SK-N-SH treated with all-trans-retinoic acid at 6 μM for 48 hours (cell line): Measurements from ENCODE around the gene RHOT2.
A peak's percentile ranks its signal among the peaks of the same experiment; 100 is the strongest.

Experiments used
- ATAC-seq: fragments of 200-7000 bp; cut with Tn5 transposase; 3 replicates; pipeline ENCODE4 v1.9.1; 2020; ENCODE audit warnings: mild to moderate bottlenecking, moderate library complexity
- BACH2 ChIP-seq: fragments of 250-450 bp; sonication (Bioruptor Pico); IDR thresholded peaks from 2 replicates; pipeline ENCODE4 v1.9.0; 2021; ENCODE audit warnings: mild to moderate bottlenecking, borderline replicate concordance
- CSDC2 ChIP-seq: fragments of 250-450 bp; sonication (Bioruptor Pico); IDR thresholded peaks from 2 replicates; pipeline ENCODE4 v1.5.0; 2020; ENCODE audit warnings: mild to moderate bottlenecking, moderate library complexity
- CSRNP3 ChIP-seq: fragments of 250-450 bp; sonication (Bioruptor Pico); IDR thresholded peaks from 2 replicates; pipeline ENCODE4 v1.5.1; 2021; ENCODE audit warnings: mild to moderate bottlenecking, moderate library complexity
- ESRRG ChIP-seq: fragments of 250-450 bp; sonication (Bioruptor Pico); IDR thresholded peaks from 2 replicates; pipeline ENCODE4 v1.6.1; 2021; ENCODE audit warnings: mild to moderate bottlenecking
- GLIS3 ChIP-seq: fragments of 250-450 bp; sonication (Bioruptor Pico); IDR thresholded peaks from 2 replicates; pipeline ENCODE4 v1.5.0; 2020; ENCODE audit warnings: mild to moderate bottlenecking, moderate library complexity
- ISL1 ChIP-seq: fragments of 250-450 bp; sonication (Bioruptor Pico); IDR thresholded peaks from 2 replicates; pipeline ENCODE4 v2.1.2; 2022; ENCODE audit warnings: mild to moderate bottlenecking, moderate library complexity
- OSR1 ChIP-seq: fragments of 250-450 bp; sonication (Bioruptor Pico); IDR thresholded peaks from 2 replicates; pipeline ENCODE4 v1.8.0; 2022; ENCODE audit warnings: moderate library complexity, mild to moderate bottlenecking, inconsistent platforms
- PATZ1 ChIP-seq: fragments of 250-450 bp; sonication (Bioruptor Pico); IDR thresholded peaks from 2 replicates; pipeline ENCODE4 v1.8.0; 2020; ENCODE audit warnings: mild to moderate bottlenecking, moderate library complexity, borderline replicate concordance
- POU6F1 ChIP-seq: fragments of 250-450 bp; sonication (Bioruptor Pico); IDR thresholded peaks from 2 replicates; pipeline ENCODE4 v1.8.0; 2021; ENCODE audit warnings: low read depth, mild to moderate bottlenecking, moderate library complexity, borderline replicate concordance
- PPARA ChIP-seq: fragments of 250-450 bp; sonication (Bioruptor Pico); IDR thresholded peaks from 2 replicates; pipeline ENCODE4 v1.5.0; 2020; ENCODE audit warnings: mild to moderate bottlenecking, borderline replicate concordance
- RARB ChIP-seq: fragments of 250-450 bp; sonication (Bioruptor Pico); IDR thresholded peaks from 2 replicates; pipeline ENCODE4 v1.8.0; 2021; ENCODE audit warnings: mild to moderate bottlenecking, moderate library complexity
- SNAI2 ChIP-seq: fragments of 250-450 bp; sonication (Bioruptor Pico); IDR thresholded peaks from 2 replicates; pipeline ENCODE4 v1.5.0; 2020; ENCODE audit warnings: mild to moderate bottlenecking, moderate library complexity
- TCF4 ChIP-seq: fragments of 250-450 bp; sonication (Bioruptor Pico); IDR thresholded peaks from 2 replicates; pipeline ENCODE4 v1.8.0; 2021; ENCODE audit warnings: mild to moderate bottlenecking, moderate library complexity, borderline replicate concordance
- TOX ChIP-seq: fragments of 250-450 bp; sonication (Bioruptor Pico); IDR thresholded peaks from 2 replicates; pipeline ENCODE4 v1.8.0; 2021; ENCODE audit warnings: mild to moderate bottlenecking, moderate library complexity, borderline replicate concordance
- ZC3H10 ChIP-seq: fragments of 250-450 bp; sonication (Bioruptor Pico); IDR thresholded peaks from 2 replicates; pipeline ENCODE4 v1.5.1; 2021; ENCODE audit warnings: mild to moderate bottlenecking, moderate library complexity
- ZFP3 ChIP-seq: fragments of 250-450 bp; sonication (Bioruptor Pico); IDR thresholded peaks from 2 replicates; pipeline ENCODE4 v1.5.0; 2020; ENCODE audit warnings: mild to moderate bottlenecking, moderate library complexity
- ZFP30 ChIP-seq: fragments of 450-650 bp; formaldehyde crosslinking; IDR thresholded peaks from 2 replicates; pipeline ENCODE4 v1.5.0; 2022; ENCODE audit warnings: mild to moderate bottlenecking, moderate library complexity
- ZNF70 ChIP-seq: fragments of 450-650 bp; formaldehyde crosslinking; IDR thresholded peaks from 2 replicates; pipeline ENCODE4 v1.5.0; 2020; ENCODE audit warnings: mild to moderate bottlenecking, moderate library complexity
- ZNF8 ChIP-seq: fragments of 450-650 bp; formaldehyde crosslinking; IDR thresholded peaks from 2 replicates; pipeline ENCODE4 v1.5.0; 2020; ENCODE audit warnings: mild to moderate bottlenecking, moderate library complexity

RHOT2 gene

GRCh38 chr16:640614-641013, 27.3 kb upstream of the RHOT2 start:
- ATAC-seq, result no peak
- no peak for TF ChIP-seq TCF4 (CRISPR knock-in tag)
- no peak for TF ChIP-seq GLIS3 (CRISPR knock-in tag)
- TF ChIP-seq CSRNP3, result no peak
- no peak for TF ChIP-seq PATZ1 (CRISPR knock-in tag)
- no peak for TF ChIP-seq ZNF70
- no peak for TF ChIP-seq ZFP30 (CRISPR knock-in tag)
- TF ChIP-seq ZNF8 (CRISPR knock-in tag), result no peak

- peak; percentile 70 for ATAC-seq
- TF ChIP-seq TOX (CRISPR knock-in tag) (no peak), ZNF70 (no peak), RARB (CRISPR knock-in tag) (no peak), CSDC2 (no peak), ZC3H10 (CRISPR knock-in tag) (no peak), ZNF8 (CRISPR knock-in tag) (no peak), ZFP3 (no peak), OSR1 (CRISPR knock-in tag) (no peak), SNAI2 (CRISPR knock-in tag) (no peak), ISL1 (CRISPR knock-in tag) (no peak), POU6F1 (CRISPR knock-in tag) (no peak), ZFP30 (CRISPR knock-in tag) (no peak), GLIS3 (CRISPR knock-in tag) (no peak), ESRRG (CRISPR knock-in tag) (no peak), PPARA (CRISPR knock-in tag) (no peak), BACH2 (no peak)
- TF ChIP-seq, all 23 proteins: peak for 0
Measured at GRCh38 chr16:641326-642188, 26.4 kb upstream of the RHOT2 start, which contains the start of gene MCRIP2. TSS of gene MCRIP2 (plus strand) at chr16:641828. CDS start at chr16:641992, 164 bp downstream.

DNA sequence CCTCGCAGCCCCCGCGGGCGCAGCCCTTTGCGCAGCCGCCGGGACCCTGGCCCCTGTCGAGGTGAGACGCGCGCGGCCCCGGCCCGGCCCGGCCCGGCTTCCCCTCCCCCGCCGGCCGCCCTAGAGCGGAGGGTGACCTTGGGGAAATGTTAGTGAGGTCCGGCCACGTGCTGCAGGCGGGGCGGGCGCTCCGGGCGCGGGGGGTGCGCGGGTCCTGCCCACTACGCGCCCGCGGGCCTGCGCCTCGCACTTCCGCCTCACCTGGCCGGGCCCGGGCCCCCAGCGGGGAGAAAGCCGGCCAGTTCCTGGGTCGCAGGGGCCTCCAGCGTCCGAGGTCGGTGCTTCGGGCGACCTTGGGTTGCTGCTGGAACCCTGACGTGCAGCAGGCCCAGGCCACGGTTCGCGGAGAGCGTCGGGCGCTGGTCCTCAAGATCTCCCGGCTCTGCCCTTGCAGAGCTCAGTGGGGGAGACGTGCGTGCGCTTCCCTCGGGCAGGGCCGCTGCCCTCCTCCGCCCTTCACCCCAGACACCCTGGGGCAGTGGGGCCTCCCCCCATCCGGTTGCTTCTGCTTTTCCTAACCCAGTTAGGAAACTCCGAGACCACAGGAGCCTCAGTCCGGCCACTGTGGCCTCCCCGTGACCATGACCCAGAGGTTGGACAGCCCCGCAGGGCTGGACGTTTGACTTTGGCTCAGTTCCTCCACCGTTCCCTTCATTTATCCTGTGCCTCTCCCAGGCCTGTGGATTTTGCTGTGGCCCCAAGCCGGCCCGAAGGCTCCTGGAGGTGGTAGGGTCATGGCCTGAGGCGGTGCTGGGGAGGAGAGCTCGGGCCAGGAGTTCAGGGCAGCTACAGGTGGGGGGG, 25.5 kb upstream of the RHOT2 start:
- peak; percentile 9; the same call in 2 of the 3 replicates for ATAC-seq

More for the DNA sequence above, 25.5 kb upstream of the RHOT2 start:
- TF ChIP-seq OSR1 (CRISPR knock-in tag) (no peak), CSRNP3 (peak; percentile 38; the same call in 1 of the 2 replicates)
